Subcutaneous adipose tissue (tissue), 4 donors: ENCODE results near the gene TNP2. TPM values are rescaled to one million over a fixed set of nuclear protein-coding genes. Genes with fewer than 3 reads are reported as not detected.

Experiments used
- CTCF ChIP-seq: fragments of 450-650 bp; IDR thresholded peaks from one replicate; pipeline ENCODE4 v1.5.1; 2016; ENCODE audit warnings: low read depth, mild to moderate bottlenecking, control low read depth, antibody characterized with exemption, moderate library complexity
- small RNA-seq: library from RNA; depleted of rRNA; stranded (forward); fragments of <200 nt; gene quantifications from one replicate; pipeline ENCODE3, GENCODE V24; 2016
- total RNA-seq, 4 donors: library from RNA; depleted of rRNA; stranded (reverse); fragments of >200 nt; gene quantifications; one replicate each; pipeline ENCODE4 v1.1.0, GENCODE V29; 2016

Gene TNP2
- total RNA-seq, 4 donors from 2014 or later = not detected

GRCh38 chr16:11219178-11219577 lies 49.9 kb downstream of the TNP2 start:
- TF ChIP-seq CTCF = no peak

- TF ChIP-seq CTCF = no peak
Measured at GRCh38 chr16:11218604-11218962, 50.5 kb downstream of the TNP2 start.

Small RNAs within 50 kb of the gene (small RNA-seq; reads per million reads assigned to genes)
- not detected for gene MIR548H2
- gene RF00019 = 0.49 reads per million
- not detected for gene RF00554

Other genes starting within 250 kb of the TNP2 start
- gene SOCS1, start 13.1 kb downstream of the TNP2 start, total RNA-seq = 10 to 100 TPM in 3 of 4 donors, 1 to 10 TPM in 1; 5.3 to 16.3 (median 11.1) TPM
- gene PRM3, start 4.3 kb upstream of the TNP2 start, total RNA-seq = not detected
- not detected for gene PRM2, start 7.2 kb upstream of the TNP2 start, total RNA-seq
- gene PRM1, start 12.0 kb upstream of the TNP2 start, total RNA-seq = not detected
- 1 to 10 TPM in 1 of 4 donors, under 1 TPM in 2, not detected in 1; 0.34 to 1.9 (median 0.66) TPM for gene RMI2, start 76.1 kb upstream of the TNP2 start, total RNA-seq